GM23338 (cell line): ENCODE results near the gene TMEM144. TPM values are rescaled to one million over a fixed set of nuclear protein-coding genes. Genes with fewer than 3 reads are reported as not detected.

ENCODE experiments used
- ATAC-seq: fragments of 200-7000 bp; cut with Tn5 transposase; 3 replicates; pipeline ENCODE4 v1.9.1; 2020
- DNase-seq: peaks from one replicate; pipeline ENCODE4 v3.0.0-alpha.2; 2015; ENCODE audit warnings: low spot score
- H2AFZ ChIP-seq: fragments of 200-600 bp; sonication (generic); 2 replicates; pipeline ENCODE4 v1.8.0; 2016; ENCODE audit warnings: antibody characterized with exemption, mild to moderate bottlenecking, moderate library complexity
- H3F3A ChIP-seq: fragments of 200-600 bp; sonication (generic); replicated peaks from 2 replicates; pipeline ENCODE4 v1.8.0; 2017; ENCODE audit warnings: antibody characterized with exemption, mixed run types, low read depth
- H3K27ac ChIP-seq: fragments of 200-600 bp; sonication (generic); 2 replicates; pipeline ENCODE4 v1.6.1; 2016; ENCODE audit warnings: low read depth
- H3K27me3 ChIP-seq: fragments of 200-600 bp; sonication (generic); 2 replicates; pipeline ENCODE4 v1.8.0; 2016; ENCODE audit warnings: mild to moderate bottlenecking, mixed run types, moderate library complexity; ENCODE audit not compliant: insufficient read depth
- H3K36me3 ChIP-seq: fragments of 200-600 bp; sonication (generic); 2 replicates; pipeline ENCODE4 v1.8.0; 2016; ENCODE audit warnings: mild to moderate bottlenecking; ENCODE audit not compliant: insufficient read depth
- H3K4me1 ChIP-seq: fragments of 200-600 bp; sonication (generic); 2 replicates; pipeline ENCODE4 v1.8.0; 2016; ENCODE audit warnings: mild to moderate bottlenecking, moderate library complexity; ENCODE audit not compliant: insufficient read depth
- H3K4me2 ChIP-seq: fragments of 200-600 bp; sonication (generic); 2 replicates; pipeline ENCODE4 v1.7.1; 2017; ENCODE audit warnings: mixed run types
- H3K4me3 ChIP-seq: fragments of 200-600 bp; sonication (generic); 2 replicates; pipeline ENCODE4 v1.6.1; 2016; ENCODE audit warnings: mixed run types
- H3K79me2 ChIP-seq: fragments of 200-600 bp; sonication (generic); replicated peaks from 2 replicates; pipeline ENCODE4 v1.8.0; 2017; ENCODE audit warnings: mild to moderate bottlenecking; ENCODE audit not compliant: insufficient read depth
- H3K9me2 ChIP-seq: fragments of 200-600 bp; sonication (generic); 2 replicates; pipeline ENCODE4 v1.8.0; 2017; ENCODE audit not compliant: insufficient read depth
- H4K20me1 ChIP-seq: fragments of 200-600 bp; sonication (generic); replicated peaks from 2 replicates; pipeline ENCODE4 v1.8.0; 2017; ENCODE audit warnings: mild to moderate bottlenecking; ENCODE audit not compliant: insufficient read depth
- H3K27ac Mint-ChIP-seq: 2 replicates; pipeline ENCODE4 v1.8.0; 2020; ENCODE audit warnings: inconsistent platforms, mild to moderate bottlenecking, moderate library complexity, mixed read lengths
- H3K27me3 Mint-ChIP-seq: 3 replicates; pipeline ENCODE4 v1.8.0; 2022; ENCODE audit warnings: low read depth, mild to moderate bottlenecking, moderate library complexity, mixed read lengths, inconsistent platforms; ENCODE audit not compliant: insufficient read depth, poor library complexity
- H3K36me3 Mint-ChIP-seq: 3 replicates; pipeline ENCODE4 v1.8.0; 2021; ENCODE audit warnings: low read depth, mild to moderate bottlenecking, inconsistent platforms, moderate library complexity, mixed read lengths
- H3K4me1 Mint-ChIP-seq: 3 replicates; pipeline ENCODE4 v1.8.0; 2020; ENCODE audit warnings: mild to moderate bottlenecking, inconsistent platforms, mixed read lengths
- H3K4me3 Mint-ChIP-seq: 3 replicates; pipeline ENCODE4 v1.8.0; 2021; ENCODE audit warnings: moderate library complexity, mild to moderate bottlenecking, inconsistent platforms, mixed read lengths
- H3K9me3 Mint-ChIP-seq: 3 replicates; pipeline ENCODE4 v1.8.0; 2020; ENCODE audit warnings: moderate library complexity, mild to moderate bottlenecking, inconsistent platforms, mixed read lengths
- CREB1 ChIP-seq: fragments of 250-450 bp; sonication (Bioruptor Pico); IDR thresholded peaks from 2 replicates; pipeline ENCODE4 v1.5.0; 2020; ENCODE audit warnings: low read depth, mild to moderate bottlenecking, moderate library complexity
- JUNB ChIP-seq: IDR thresholded peaks from one replicate; pipeline ENCODE4 v1.6.1; 2016; ENCODE audit warnings: antibody characterized with exemption; ENCODE audit not compliant: unreplicated experiment
- ZNF114 ChIP-seq: fragments of 250-450 bp; sonication (Bioruptor Pico); IDR thresholded peaks from 2 replicates; pipeline ENCODE4 v1.5.0; 2020; ENCODE audit warnings: mild to moderate bottlenecking, moderate library complexity
- ZNF331 ChIP-seq: fragments of 250-450 bp; sonication (Bioruptor Pico); IDR thresholded peaks from 2 replicates; pipeline ENCODE4 v1.5.0; 2020; ENCODE audit warnings: low read depth, mild to moderate bottlenecking, moderate library complexity
- polyA plus RNA-seq: library from polyadenylated mRNA; unstranded; fragments of >200 nt; fragmentation: Nextera tagmentation; extraction: Ambion mirVana; gene quantifications from 2 replicates; pipeline ENCODE4 v1.2.1, GENCODE V29; 2016
- total RNA-seq: library from RNA; depleted of rRNA; stranded (reverse); fragments of >200 nt; shearing (Covaris generic); gene quantifications from 2 replicates; pipeline ENCODE4 v1.2.3, GENCODE V29; 2014
- TF ChIP-seq, protein P1 (sequence below), 2 experiments: fragments of 200-600 bp in 1 of 2; sonication (generic) in 1 of 2; conservative IDR thresholded peaks; 2 replicates each; pipeline versions ENCODE4 v1.5.1 to v1.6.1; 2016 to 2017; ENCODE audit warnings: antibody characterized with exemption in 2 of 2, low read depth in 2 of 2, mild to moderate bottlenecking in 2 of 2, moderate library complexity in 1 of 2
- TF ChIP-seq, protein P2 (sequence below): IDR thresholded peaks from one replicate; pipeline ENCODE4 v1.6.1; 2018; ENCODE audit warnings: antibody characterized with exemption; ENCODE audit not compliant: unreplicated experiment
- TF ChIP-seq, protein P3 (sequence below): IDR thresholded peaks from 2 replicates; pipeline ENCODE4 v1.6.1; 2016; ENCODE audit warnings: antibody characterized with exemption

Gene TMEM144
- total and polyA plus RNA-seq, 2 experiments from 2014 or later: 1.3 to 1.7 TPM

DNA sequence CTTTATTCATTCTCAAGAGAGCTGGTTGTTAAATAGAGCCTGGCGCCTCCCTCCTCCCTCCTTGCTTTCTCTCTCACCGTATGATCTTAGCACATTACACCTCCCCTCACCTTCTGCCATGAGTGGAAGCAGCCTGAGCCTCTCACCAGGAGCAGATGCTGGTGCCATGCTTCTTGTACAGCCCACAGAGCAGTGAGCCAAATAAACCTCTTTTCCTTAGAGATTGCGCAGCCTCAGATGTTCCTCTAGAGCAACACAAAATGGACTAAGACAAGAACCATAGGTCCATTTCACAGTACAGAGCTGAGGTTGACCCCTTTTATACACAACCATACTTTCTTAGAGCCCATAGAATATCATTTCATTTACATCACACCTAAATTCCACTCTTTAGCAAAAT is 10.1 kb upstream of the TMEM144 start:
- no peaks in the 10 kb centered on the region for H3K27me3 Mint-ChIP-seq
- Histone ChIP-seq H3K27ac (no peak overlapping the region), H4K20me1 (no peaks in the 10 kb centered on the region), H2AFZ (no peak overlapping the region), H3K27me3 (no peaks in the 10 kb centered on the region), H3K4me1 (no peaks in the 10 kb centered on the region), H3K9me2 (0 out of 2 replicates have a peak, but pooled peaks cover 5% of the 10 kb centered on the region), H3F3A (no peaks in the 10 kb centered on the region), H3K79me2 (no peaks in the 10 kb centered on the region), H3K36me3 (no peaks in the 10 kb centered on the region), H3K4me2 (no peak overlapping the region), H3K4me3 (no peak overlapping the region)
- no peak overlapping the region for H3K4me3 Mint-ChIP-seq
- DNase-seq (no peak), ATAC-seq (no peak)
- no peak overlapping the region for H3K27ac Mint-ChIP-seq
- no peaks in the 10 kb centered on the region for H3K4me1 Mint-ChIP-seq
- H3K9me3 Mint-ChIP-seq: no peaks in the 10 kb centered on the region
- H3K36me3 Mint-ChIP-seq: no peaks in the 10 kb centered on the region
- TF ChIP-seq, protein P1, sequence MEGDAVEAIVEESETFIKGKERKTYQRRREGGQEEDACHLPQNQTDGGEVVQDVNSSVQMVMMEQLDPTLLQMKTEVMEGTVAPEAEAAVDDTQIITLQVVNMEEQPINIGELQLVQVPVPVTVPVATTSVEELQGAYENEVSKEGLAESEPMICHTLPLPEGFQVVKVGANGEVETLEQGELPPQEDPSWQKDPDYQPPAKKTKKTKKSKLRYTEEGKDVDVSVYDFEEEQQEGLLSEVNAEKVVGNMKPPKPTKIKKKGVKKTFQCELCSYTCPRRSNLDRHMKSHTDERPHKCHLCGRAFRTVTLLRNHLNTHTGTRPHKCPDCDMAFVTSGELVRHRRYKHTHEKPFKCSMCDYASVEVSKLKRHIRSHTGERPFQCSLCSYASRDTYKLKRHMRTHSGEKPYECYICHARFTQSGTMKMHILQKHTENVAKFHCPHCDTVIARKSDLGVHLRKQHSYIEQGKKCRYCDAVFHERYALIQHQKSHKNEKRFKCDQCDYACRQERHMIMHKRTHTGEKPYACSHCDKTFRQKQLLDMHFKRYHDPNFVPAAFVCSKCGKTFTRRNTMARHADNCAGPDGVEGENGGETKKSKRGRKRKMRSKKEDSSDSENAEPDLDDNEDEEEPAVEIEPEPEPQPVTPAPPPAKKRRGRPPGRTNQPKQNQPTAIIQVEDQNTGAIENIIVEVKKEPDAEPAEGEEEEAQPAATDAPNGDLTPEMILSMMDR (conservative IDR thresholded peaks at IDR 0.05; ENCODE audit: low read depth in 2 of 2): no peak
- TF ChIP-seq, protein P2, sequence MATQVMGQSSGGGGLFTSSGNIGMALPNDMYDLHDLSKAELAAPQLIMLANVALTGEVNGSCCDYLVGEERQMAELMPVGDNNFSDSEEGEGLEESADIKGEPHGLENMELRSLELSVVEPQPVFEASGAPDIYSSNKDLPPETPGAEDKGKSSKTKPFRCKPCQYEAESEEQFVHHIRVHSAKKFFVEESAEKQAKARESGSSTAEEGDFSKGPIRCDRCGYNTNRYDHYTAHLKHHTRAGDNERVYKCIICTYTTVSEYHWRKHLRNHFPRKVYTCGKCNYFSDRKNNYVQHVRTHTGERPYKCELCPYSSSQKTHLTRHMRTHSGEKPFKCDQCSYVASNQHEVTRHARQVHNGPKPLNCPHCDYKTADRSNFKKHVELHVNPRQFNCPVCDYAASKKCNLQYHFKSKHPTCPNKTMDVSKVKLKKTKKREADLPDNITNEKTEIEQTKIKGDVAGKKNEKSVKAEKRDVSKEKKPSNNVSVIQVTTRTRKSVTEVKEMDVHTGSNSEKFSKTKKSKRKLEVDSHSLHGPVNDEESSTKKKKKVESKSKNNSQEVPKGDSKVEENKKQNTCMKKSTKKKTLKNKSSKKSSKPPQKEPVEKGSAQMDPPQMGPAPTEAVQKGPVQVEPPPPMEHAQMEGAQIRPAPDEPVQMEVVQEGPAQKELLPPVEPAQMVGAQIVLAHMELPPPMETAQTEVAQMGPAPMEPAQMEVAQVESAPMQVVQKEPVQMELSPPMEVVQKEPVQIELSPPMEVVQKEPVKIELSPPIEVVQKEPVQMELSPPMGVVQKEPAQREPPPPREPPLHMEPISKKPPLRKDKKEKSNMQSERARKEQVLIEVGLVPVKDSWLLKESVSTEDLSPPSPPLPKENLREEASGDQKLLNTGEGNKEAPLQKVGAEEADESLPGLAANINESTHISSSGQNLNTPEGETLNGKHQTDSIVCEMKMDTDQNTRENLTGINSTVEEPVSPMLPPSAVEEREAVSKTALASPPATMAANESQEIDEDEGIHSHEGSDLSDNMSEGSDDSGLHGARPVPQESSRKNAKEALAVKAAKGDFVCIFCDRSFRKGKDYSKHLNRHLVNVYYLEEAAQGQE: no peak
- TF ChIP-seq JUNB (no peak), ZNF114 (CRISPR knock-in tag) (no peak), CREB1 (CRISPR knock-in tag) (no peak)
- TF ChIP-seq, protein P3, sequence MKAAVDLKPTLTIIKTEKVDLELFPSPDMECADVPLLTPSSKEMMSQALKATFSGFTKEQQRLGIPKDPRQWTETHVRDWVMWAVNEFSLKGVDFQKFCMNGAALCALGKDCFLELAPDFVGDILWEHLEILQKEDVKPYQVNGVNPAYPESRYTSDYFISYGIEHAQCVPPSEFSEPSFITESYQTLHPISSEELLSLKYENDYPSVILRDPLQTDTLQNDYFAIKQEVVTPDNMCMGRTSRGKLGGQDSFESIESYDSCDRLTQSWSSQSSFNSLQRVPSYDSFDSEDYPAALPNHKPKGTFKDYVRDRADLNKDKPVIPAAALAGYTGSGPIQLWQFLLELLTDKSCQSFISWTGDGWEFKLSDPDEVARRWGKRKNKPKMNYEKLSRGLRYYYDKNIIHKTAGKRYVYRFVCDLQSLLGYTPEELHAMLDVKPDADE: no peak

DNA sequence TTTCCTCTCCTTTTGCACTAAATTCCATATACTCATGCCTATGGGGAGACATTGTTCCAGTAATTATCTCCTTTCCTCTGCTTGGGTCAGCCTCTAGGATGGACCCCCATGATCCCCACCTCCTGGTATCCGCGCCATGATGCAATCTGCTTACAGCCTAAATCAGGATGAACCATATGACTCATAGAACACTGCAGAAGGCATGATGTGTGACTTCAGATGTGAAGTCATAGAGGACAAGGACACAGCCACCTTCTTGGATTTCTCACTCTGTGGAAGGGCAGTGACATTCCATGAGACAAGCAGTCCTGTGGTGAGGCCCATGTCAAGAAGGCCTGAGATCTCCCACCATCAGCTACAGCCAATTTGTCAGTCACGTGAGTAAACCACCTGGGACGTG is 9.0 kb upstream of the TMEM144 start:
- H3K27me3 Mint-ChIP-seq: no peaks in the 10 kb centered on the region
- Histone ChIP-seq H3K9me2 (0 out of 2 replicates have a peak, but pooled peaks cover 5% of the 10 kb centered on the region), H3K4me2 (no peak overlapping the region), H3K36me3 (no peaks in the 10 kb centered on the region), H3F3A (no peaks in the 10 kb centered on the region), H3K4me1 (no peaks in the 10 kb centered on the region), H2AFZ (no peak overlapping the region), H3K27ac (no peak overlapping the region), H3K4me3 (no peak overlapping the region), H3K27me3 (no peaks in the 10 kb centered on the region), H3K79me2 (no peaks in the 10 kb centered on the region), H4K20me1 (no peaks in the 10 kb centered on the region)
- no peak for DNase-seq
- H3K27ac Mint-ChIP-seq: peak overlapping the region; percentile 33; the same call in 1 of the 2 replicates
- H3K4me3 Mint-ChIP-seq: no peak overlapping the region
- no peaks in the 10 kb centered on the region; the same call in 2 of the 3 replicates for H3K9me3 Mint-ChIP-seq
- H3K36me3 Mint-ChIP-seq: no peaks in the 10 kb centered on the region
- no peak for ATAC-seq
- no peaks in the 10 kb centered on the region for H3K4me1 Mint-ChIP-seq
- TF ChIP-seq, protein P1 (conservative IDR thresholded peaks at IDR 0.05; ENCODE audit: low read depth in 2 of 2): no peak
- TF ChIP-seq, protein P2: no peak
- TF ChIP-seq ZNF331 (CRISPR knock-in tag) (no peak), ZNF114 (CRISPR knock-in tag) (no peak)
